ENCODE measurements around the gene MASP2.
A peak's percentile ranks its signal among the peaks of the same experiment; 100 is the strongest.
"Not testable (repeated sequence)": the region's sequence is repeated elsewhere in the genome, so short reads cannot be mapped to it uniquely, and the experiment has no call there.

MASP2 gene

DNA sequence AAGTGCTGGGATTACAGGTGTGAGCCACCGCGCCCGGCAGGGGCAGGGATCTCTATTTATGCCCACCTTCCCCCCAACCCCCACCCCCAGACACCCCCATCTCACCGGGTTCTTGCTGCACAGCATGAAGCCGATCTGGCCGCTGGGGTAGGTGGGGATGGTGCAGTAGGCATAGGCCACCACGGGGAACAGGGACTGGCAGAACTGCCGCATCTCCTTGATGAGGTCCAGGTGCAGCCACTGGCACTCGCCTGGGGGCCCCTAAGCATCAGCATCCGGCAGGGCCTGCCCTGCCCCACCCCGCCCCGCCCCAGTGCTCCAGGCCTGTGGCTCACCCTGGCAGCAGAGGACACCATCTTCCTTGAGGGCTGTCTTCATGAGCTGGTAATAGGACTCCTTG is 8.6 kb upstream of the MASP2 start:
- no peak for DNase-seq (ENCODE audit: insufficient read length)
- TF ChIP-seq POLR2AphosphoS5 (IDR thresholded peaks at IDR 0.05; ENCODE audit: low read depth, low read length) (no peak), POLR2A (IDR thresholded peaks at IDR 0.05; ENCODE audit: low read depth, low read length) (no peak; the same call in 1 of the 2 replicates), TAF1 (IDR thresholded peaks at IDR 0.05; ENCODE audit: borderline replicate concordance, low read depth, low read length) (no peak)
- FAIRE-seq: no peak

DNA sequence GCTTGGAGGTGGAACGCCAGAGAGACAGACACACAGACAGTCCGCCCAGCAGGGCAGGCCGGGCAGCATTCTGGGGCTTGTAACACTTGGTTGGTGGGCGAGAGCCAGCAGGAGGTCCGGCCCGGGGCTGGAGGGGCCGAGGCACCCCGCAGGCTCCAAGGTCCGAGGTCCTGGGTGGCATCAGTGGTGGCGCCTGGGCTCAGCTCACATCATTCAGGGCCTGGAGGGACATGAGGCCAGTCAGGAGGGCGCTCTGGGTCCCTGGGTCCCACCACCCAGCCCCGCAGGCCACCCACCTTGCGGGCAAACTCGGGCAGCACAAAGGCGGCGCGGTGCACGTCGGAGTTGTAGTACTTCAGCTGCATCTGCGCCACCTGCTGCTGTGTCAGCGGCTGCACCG is 7.6 kb upstream of the MASP2 start:
- TF ChIP-seq POLR2A (IDR thresholded peaks at IDR 0.05; ENCODE audit: low read depth, low read length): no peak

DNA sequence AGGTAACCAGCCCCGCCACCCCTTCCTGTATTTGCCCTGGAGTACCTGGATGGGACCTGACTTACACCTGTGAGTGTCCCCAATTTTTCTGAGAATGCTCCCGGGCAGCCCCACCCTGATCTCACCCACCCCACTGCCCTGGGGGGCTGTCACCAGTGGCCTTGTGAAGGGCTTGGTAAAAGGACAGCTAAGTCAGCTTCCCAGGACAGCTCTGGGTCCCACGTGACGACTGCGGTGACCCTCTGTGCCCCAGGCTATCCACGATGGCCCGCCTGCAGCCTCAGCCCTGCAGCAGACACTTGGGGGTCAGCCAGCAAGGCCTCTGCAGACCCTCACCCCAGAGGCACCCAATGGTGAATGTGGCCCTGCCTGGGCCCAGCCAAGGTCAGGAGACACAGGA is 7.1 kb upstream of the MASP2 start:
- no peak for TF ChIP-seq POLR2AphosphoS5 (IDR thresholded peaks at IDR 0.05; ENCODE audit: low read depth, low read length)
- no peak for TF ChIP-seq POLR2A (IDR thresholded peaks at IDR 0.05; ENCODE audit: low read depth, low read length)
- TF ChIP-seq TAF1 (IDR thresholded peaks at IDR 0.05; ENCODE audit: borderline replicate concordance, low read depth, low read length): no peak
- DNase-seq (ENCODE audit: insufficient read length) (no peak), FAIRE-seq (no peak)

More for the DNA sequence above, 7.6 kb upstream of the MASP2 start:
- FAIRE-seq (no peak), DNase-seq (ENCODE audit: insufficient read length) (no peak)

- FAIRE-seq (no peak), DNase-seq (ENCODE audit: insufficient read length) (no peak)
- TF ChIP-seq POLR2AphosphoS5 (IDR thresholded peaks at IDR 0.05; ENCODE audit: low read depth, low read length) (0 out of 2 replicates have a peak, but pooled peaks have one; percentile 19), TAF1 (IDR thresholded peaks at IDR 0.05; ENCODE audit: borderline replicate concordance, low read depth, low read length) (no peak)
These were observed 6.7 kb upstream of the MASP2 start for GRCh38 chr1:11053758-11054137.

DNA sequence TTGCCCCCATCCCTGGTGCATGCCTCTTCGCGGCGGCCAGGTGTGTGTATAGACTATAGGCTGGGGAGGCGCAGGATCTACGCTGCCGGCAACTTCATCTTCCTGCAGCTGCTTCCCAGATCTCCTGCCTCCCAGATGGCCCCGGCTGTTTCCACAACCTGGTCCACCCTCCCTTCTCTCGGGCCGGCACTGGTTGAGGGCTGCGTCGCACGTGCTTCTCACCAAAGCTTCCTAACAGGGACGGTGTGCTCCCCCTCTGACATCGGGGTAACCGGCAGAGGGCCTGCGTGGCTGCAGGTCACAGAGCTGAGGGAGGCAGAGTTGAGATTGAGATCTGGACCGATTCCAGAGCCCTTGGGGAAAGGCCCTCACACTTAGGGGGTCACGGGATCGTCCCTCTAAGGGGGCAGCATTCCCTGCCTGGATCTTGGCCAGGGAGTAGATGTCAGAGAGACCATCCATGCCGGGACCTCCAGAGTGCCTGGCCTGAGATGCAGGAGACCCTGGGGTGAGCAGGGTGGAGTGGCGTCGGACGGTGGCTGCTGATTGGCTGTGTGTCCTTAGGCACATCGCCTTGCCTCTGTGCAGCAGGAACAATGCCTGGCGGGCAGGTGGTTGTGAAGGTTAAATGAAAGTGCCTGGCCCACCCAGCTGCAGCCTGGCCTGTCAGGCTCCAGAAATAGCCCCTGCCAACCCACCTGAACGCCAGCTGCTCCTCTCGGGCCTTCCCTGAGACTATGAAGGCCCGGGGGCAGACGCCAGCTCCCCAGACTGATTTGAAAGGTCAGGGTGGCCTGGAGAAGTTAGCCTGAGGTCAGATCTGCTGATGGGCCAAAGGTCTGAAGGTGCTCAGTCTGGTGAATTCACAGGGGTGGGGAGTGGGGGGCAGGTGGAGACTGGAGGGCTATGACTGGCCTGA is 6.1 kb upstream of the MASP2 start:
- DNase-seq (ENCODE audit: insufficient read length): no peak
- TF ChIP-seq POLR2A (IDR thresholded peaks at IDR 0.05; ENCODE audit: low read depth, low read length): no peak; the same call in 1 of the 2 replicates
- TF ChIP-seq TAF1 (IDR thresholded peaks at IDR 0.05; ENCODE audit: borderline replicate concordance, low read depth, low read length): no peak
- no peak; the same call in 1 of the 2 replicates for TF ChIP-seq POLR2AphosphoS5 (IDR thresholded peaks at IDR 0.05; ENCODE audit: low read depth, low read length)
- no peak for FAIRE-seq

DNA sequence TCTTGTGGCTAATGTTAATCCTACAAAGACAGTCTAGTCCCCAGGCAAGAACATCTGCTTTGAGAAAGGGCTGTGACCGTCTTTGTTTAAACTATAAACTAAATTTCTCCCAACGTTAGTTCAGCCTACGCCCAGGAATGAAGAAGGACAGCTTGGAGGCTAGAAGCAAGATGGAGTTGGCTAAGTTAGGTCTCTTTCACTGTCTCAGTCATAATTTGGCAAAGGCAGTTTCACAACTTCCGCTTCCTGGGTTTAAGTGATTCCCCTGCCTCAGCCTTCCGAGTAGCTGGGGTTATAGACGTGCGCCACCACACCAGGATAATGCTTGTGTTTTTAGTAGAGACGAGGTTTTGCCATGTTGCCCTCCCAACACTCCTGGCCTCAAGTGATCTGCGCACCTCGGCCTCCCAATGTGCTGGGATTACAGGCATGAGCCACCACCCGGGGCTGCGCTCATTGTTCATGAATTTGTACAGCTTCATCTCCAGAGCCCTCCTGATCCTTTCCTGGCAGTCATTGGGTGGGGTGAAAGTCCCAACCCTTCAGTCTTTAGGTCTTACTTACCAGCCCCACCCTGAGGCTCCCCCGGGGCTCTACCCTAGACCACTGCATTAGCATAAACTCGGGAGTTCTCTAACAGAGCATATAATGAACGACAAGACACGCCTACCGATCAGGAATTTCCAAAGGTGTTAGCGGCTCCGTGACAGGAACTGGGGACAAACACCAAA is 4.9 kb upstream of the MASP2 start:
- FAIRE-seq (no peak), DNase-seq (ENCODE audit: insufficient read length) (no peak)
- TF ChIP-seq TAF1 (IDR thresholded peaks at IDR 0.05; ENCODE audit: borderline replicate concordance, low read depth, low read length) (no peak), POLR2A (IDR thresholded peaks at IDR 0.05; ENCODE audit: low read depth, low read length) (no peak), POLR2AphosphoS5 (IDR thresholded peaks at IDR 0.05; ENCODE audit: low read depth, low read length) (no peak)

- FAIRE-seq; DNase-seq (ENCODE audit: insufficient read length): not testable (repeated sequence)
These were observed 4.1 kb upstream of the MASP2 start for GRCh38 chr1:11051121-11051520.

GRCh38 chr1:11046270-11046566 is 821 bp downstream of the MASP2 start:
- no peak for FAIRE-seq
- TF ChIP-seq POLR2AphosphoS5 (IDR thresholded peaks at IDR 0.05; ENCODE audit: low read depth, low read length) (no peak), POLR2A (IDR thresholded peaks at IDR 0.05; ENCODE audit: low read depth, low read length) (no peak), TAF1 (IDR thresholded peaks at IDR 0.05; ENCODE audit: borderline replicate concordance, low read depth, low read length) (no peak)
- no peak for DNase-seq (ENCODE audit: insufficient read length)

- DNase-seq (ENCODE audit: insufficient read length) (no peak), FAIRE-seq (no peak)
- TF ChIP-seq TAF1 (IDR thresholded peaks at IDR 0.05; ENCODE audit: borderline replicate concordance, low read depth, low read length) (no peak), POLR2A (IDR thresholded peaks at IDR 0.05; ENCODE audit: low read depth, low read length) (no peak), POLR2AphosphoS5 (IDR thresholded peaks at IDR 0.05; ENCODE audit: low read depth, low read length) (no peak)
These were observed 1.4 kb downstream of the MASP2 start for GRCh38 chr1:11045428-11046269.

DNA sequence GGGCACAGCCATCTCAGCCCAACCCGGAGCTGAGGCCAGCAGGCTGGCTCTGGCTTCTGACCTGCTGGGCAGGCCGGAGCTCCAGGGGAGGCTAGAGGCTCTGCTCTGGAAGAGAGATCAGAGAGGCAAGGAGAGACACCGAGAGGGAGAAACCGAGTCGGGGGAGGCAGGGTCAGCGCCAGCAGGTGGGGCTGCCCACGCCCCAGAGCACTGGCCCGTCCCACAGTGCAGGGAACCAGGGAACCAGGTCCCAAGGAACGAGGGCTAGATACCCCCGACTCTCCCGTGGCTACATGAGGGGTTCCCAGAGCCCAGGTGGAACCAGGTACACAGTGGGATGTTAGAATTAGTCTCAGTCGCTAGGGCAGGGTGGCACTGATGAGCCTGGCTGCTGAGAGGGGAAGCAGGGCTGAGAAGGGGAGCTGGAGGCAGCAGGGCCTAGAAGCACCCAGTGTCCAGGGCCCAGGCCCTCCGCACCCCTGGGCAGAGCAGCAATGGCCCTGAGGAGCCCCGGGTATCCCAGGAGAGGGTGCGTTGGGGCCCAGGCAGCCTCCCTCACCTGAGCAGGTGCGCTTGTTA is 2.1 kb downstream of the MASP2 start:
- no peak for TF ChIP-seq POLR2AphosphoS5 (IDR thresholded peaks at IDR 0.05; ENCODE audit: low read depth, low read length)
- TF ChIP-seq TAF1 (IDR thresholded peaks at IDR 0.05; ENCODE audit: borderline replicate concordance, low read depth, low read length): no peak
- TF ChIP-seq POLR2A (IDR thresholded peaks at IDR 0.05; ENCODE audit: low read depth, low read length): no peak
- no peak for DNase-seq (ENCODE audit: insufficient read length)
- FAIRE-seq: no peak

- FAIRE-seq: no peak
- TF ChIP-seq POLR2A (IDR thresholded peaks at IDR 0.05; ENCODE audit: low read depth, low read length): no peak
- no peak for TF ChIP-seq POLR2AphosphoS5 (IDR thresholded peaks at IDR 0.05; ENCODE audit: low read depth, low read length)
- no peak for TF ChIP-seq TAF1 (IDR thresholded peaks at IDR 0.05; ENCODE audit: borderline replicate concordance, low read depth, low read length)
- no peak for DNase-seq (ENCODE audit: insufficient read length)
These were observed 2.8 kb downstream of the MASP2 start for GRCh38 chr1:11044086-11044848.
